Loucy (cell line): ENCODE results near the gene DGCR2.
"Not testable (repeated sequence)": the region's sequence is repeated elsewhere in the genome, so short reads cannot be mapped to it uniquely, and the experiment has no call there.

ENCODE experiments used
- H2AFZ ChIP-seq: fragments of 200-600 bp; sonication (generic); 2 replicates; pipeline ENCODE4 v1.6.0; 2016; ENCODE audit warnings: antibody characterized with exemption, mild to moderate bottlenecking, low read length, moderate library complexity
- H3F3A ChIP-seq: fragments of 200-600 bp; 2 replicates; pipeline ENCODE4 v1.6.0; 2016; ENCODE audit warnings: antibody characterized with exemption, low read depth, mild to moderate bottlenecking
- H3K27me3 ChIP-seq: fragments of 200-600 bp; sonication (generic); 2 replicates; pipeline ENCODE4 v1.6.1; 2014; ENCODE audit warnings: low read length, mild to moderate bottlenecking; ENCODE audit not compliant: insufficient read depth, poor library complexity, severe bottlenecking
- H3K36me3 ChIP-seq: fragments of 200-600 bp; sonication (generic); 2 replicates; pipeline ENCODE4 v1.6.1; 2016; ENCODE audit warnings: low read length; ENCODE audit not compliant: insufficient read depth
- H3K4me1 ChIP-seq: fragments of 200-600 bp; sonication (generic); 2 replicates; pipeline ENCODE4 v1.5.1; 2014; ENCODE audit warnings: low read length, mild to moderate bottlenecking; ENCODE audit not compliant: insufficient read depth, poor library complexity, severe bottlenecking
- H3K4me2 ChIP-seq: fragments of 200-600 bp; sonication (generic); 2 replicates; pipeline ENCODE4 v1.6.0; 2014; ENCODE audit warnings: antibody characterized with exemption, low read length, low read depth, mild to moderate bottlenecking; ENCODE audit not compliant: poor library complexity, severe bottlenecking
- H3K4me3 ChIP-seq: fragments of 200-600 bp; sonication (generic); 2 replicates; pipeline ENCODE4 v1.5.1; 2014; ENCODE audit warnings: low read length, mild to moderate bottlenecking, mixed read lengths; ENCODE audit not compliant: poor library complexity, severe bottlenecking
- H3K79me2 ChIP-seq: fragments of 200-600 bp; sonication (generic); 2 replicates; pipeline ENCODE4 v1.6.1; 2014; ENCODE audit warnings: low read length; ENCODE audit not compliant: insufficient read depth
- H3K9ac ChIP-seq: fragments of 200-600 bp; sonication (generic); 2 replicates; pipeline ENCODE4 v1.6.0; 2014; ENCODE audit warnings: mild to moderate bottlenecking, low read depth, low read length, moderate library complexity; ENCODE audit not compliant: poor library complexity, severe bottlenecking
- H3K9me2 ChIP-seq: fragments of 200-600 bp; sonication (generic); replicated peaks from 2 replicates; pipeline ENCODE4 v1.6.1; 2016; ENCODE audit warnings: low read depth, low read length, mixed read lengths
- H3K9me3 ChIP-seq: fragments of 200-600 bp; sonication (generic); 2 replicates; pipeline ENCODE4 v1.6.1; 2014; ENCODE audit warnings: mild to moderate bottlenecking, antibody characterized with exemption, low read length, low read depth; ENCODE audit not compliant: insufficient read depth
- H4K20me1 ChIP-seq: fragments of 200-600 bp; sonication (generic); 2 replicates; pipeline ENCODE4 v1.6.0; 2014; ENCODE audit warnings: antibody characterized with exemption, low read length, mild to moderate bottlenecking; ENCODE audit not compliant: insufficient read depth, poor library complexity, severe bottlenecking
- EZH2phosphoT487 ChIP-seq: fragments of 200-600 bp; IDR thresholded peaks from 2 replicates; pipeline ENCODE4 v1.6.1; 2018; ENCODE audit warnings: antibody characterized with exemption, mild to moderate bottlenecking, moderate library complexity, borderline replicate concordance
- TF ChIP-seq, protein P1 (sequence below): fragments of 200-600 bp; sonication (generic); conservative IDR thresholded peaks from 2 replicates; pipeline ENCODE4 v1.5.1; 2014; ENCODE audit warnings: mild to moderate bottlenecking, antibody characterized with exemption, low read length

The DGCR2 gene

DNA sequence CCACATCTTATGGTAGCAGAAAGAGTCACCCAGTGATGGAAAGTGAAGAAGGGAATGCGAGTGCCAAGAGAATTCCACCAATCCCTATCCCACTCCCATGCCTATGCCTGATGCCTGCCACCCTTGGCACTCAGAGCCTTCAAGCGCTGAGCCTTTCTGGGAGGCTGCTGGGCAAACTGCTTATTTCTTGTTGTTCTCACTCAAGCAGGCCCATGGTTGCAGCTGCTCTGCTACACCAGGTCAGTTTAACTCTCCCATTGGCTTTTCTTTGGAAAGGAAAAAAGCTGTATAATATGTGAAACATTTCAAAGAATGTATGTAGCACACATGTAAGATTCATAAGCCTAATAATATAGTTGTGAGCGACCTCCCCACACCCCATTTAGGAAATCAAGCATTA is 41.4 kb downstream of the DGCR2 start:
- Histone ChIP-seq H3K9me2 (no peaks in the 10 kb centered on the region), H3K36me3 (peaks cover 8% of the 10 kb centered on the region; the same call in 1 of the 2 replicates), H3K4me3 (no peak overlapping the region), H3K4me2 (no peak overlapping the region), H3K9ac (no peak overlapping the region), H3K9me3 (no peaks in the 10 kb centered on the region), H3F3A (no peaks in the 10 kb centered on the region), H4K20me1 (no peaks in the 10 kb centered on the region), H3K4me1 (peaks cover 8% of the 10 kb centered on the region), H2AFZ (no peak overlapping the region), H3K27me3 (no peaks in the 10 kb centered on the region), H3K79me2 (no peaks in the 10 kb centered on the region)
- TF ChIP-seq, protein P1, sequence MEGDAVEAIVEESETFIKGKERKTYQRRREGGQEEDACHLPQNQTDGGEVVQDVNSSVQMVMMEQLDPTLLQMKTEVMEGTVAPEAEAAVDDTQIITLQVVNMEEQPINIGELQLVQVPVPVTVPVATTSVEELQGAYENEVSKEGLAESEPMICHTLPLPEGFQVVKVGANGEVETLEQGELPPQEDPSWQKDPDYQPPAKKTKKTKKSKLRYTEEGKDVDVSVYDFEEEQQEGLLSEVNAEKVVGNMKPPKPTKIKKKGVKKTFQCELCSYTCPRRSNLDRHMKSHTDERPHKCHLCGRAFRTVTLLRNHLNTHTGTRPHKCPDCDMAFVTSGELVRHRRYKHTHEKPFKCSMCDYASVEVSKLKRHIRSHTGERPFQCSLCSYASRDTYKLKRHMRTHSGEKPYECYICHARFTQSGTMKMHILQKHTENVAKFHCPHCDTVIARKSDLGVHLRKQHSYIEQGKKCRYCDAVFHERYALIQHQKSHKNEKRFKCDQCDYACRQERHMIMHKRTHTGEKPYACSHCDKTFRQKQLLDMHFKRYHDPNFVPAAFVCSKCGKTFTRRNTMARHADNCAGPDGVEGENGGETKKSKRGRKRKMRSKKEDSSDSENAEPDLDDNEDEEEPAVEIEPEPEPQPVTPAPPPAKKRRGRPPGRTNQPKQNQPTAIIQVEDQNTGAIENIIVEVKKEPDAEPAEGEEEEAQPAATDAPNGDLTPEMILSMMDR, result no peak
- TF ChIP-seq EZH2phosphoT487, result no peak

DNA sequence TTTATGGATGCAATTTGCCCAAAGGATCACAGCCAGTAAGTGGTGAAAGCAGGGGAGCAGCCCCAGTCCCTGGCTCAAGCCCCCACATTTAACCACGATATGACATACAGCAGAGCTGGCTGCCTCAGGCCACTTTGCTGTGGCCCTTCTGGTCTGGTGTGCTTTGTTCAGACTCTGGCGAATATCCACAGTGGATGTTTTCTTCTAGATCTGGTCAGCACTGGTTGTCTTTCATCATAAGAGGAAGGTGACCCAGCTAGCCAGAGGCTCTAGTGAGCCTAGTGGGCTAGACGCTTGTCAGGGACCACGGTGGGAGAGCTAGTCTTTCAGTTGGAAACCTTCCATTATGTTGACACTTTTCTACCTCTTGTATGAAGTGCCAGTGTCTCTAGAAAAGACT is 42.5 kb downstream of the DGCR2 start:
- TF ChIP-seq, protein P1, result no peak
- no peak for TF ChIP-seq EZH2phosphoT487
- no peak overlapping the region for H3K4me3 ChIP-seq

DNA sequence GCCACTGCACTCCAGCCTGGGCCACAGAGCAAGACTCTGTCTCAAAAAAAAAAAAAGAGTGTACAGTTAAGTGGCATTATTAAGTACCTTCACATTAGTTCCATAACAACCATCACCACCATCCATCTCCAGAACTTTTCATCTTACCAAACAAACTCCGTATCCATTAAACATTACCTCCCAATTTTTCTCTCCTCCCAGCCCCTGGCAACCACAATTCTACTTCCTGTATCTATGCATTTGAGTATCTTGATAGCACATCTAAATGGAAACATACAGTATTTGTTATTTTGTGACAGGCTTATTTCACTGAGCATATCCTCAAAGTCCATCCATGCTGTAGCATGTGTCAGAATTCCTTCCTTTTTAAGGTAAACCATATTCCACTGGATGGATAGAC is 46.8 kb downstream of the DGCR2 start:
- H3K27me3 ChIP-seq, result no peaks in the 10 kb centered on the region
- no peaks in the 10 kb centered on the region for H3K9me2 ChIP-seq
- H3K9me3 ChIP-seq, result no peaks in the 10 kb centered on the region
- H4K20me1 ChIP-seq, result no peaks in the 10 kb centered on the region
- H3K4me1 ChIP-seq, result no peaks in the 10 kb centered on the region
- no peak for TF ChIP-seq EZH2phosphoT487
- TF ChIP-seq, protein P1, result no peak
- peaks cover 17% of the 10 kb centered on the region; the same call in 1 of the 2 replicates for H3K36me3 ChIP-seq
- no peak overlapping the region for H3K4me3 ChIP-seq
- H3K79me2 ChIP-seq, result peaks cover 4% of the 10 kb centered on the region; the same call in 1 of the 2 replicates
- no peak overlapping the region for H3K4me2 ChIP-seq
- H3F3A ChIP-seq, result no peaks in the 10 kb centered on the region
- H2AFZ ChIP-seq, result no peak overlapping the region
- no peak overlapping the region for H3K9ac ChIP-seq

More for the DNA sequence above, 42.5 kb downstream of the DGCR2 start:
- H3K4me2 ChIP-seq, result no peak overlapping the region
- no peaks in the 10 kb centered on the region for H3K4me1 ChIP-seq
- H3K9ac ChIP-seq, result no peak overlapping the region
- no peaks in the 10 kb centered on the region for H3F3A ChIP-seq
- H3K9me3 ChIP-seq, result no peaks in the 10 kb centered on the region
- peaks cover 8% of the 10 kb centered on the region; the same call in 1 of the 2 replicates for H3K36me3 ChIP-seq
- H3K9me2 ChIP-seq, result no peaks in the 10 kb centered on the region
- H3K27me3 ChIP-seq, result no peaks in the 10 kb centered on the region
- no peak overlapping the region for H2AFZ ChIP-seq
- H3K79me2 ChIP-seq, result no peaks in the 10 kb centered on the region
- no peaks in the 10 kb centered on the region for H4K20me1 ChIP-seq

DNA sequence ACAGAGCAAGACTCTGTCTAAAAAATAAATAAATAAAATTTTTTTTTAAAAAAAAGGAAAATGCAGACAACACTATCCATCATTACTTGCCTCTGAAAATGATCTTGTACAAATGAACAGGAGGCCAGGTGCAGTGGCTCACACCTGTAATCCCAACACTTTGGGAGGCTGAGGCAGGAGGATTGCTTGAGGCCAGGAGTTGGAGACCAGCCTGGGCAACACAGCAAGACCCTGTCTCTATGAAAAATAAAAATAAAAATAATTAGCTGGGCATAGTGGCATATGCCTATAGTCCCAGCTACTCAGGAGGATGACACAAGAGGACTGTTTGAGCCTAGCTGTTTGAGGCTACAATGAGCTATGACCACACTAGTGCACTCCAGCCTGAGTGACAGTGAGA is 49.4 kb downstream of the DGCR2 start:
- not testable (repeated sequence) for H3K27me3 ChIP-seq, H3K4me2 ChIP-seq, H3K9me2 ChIP-seq, H3K4me3 ChIP-seq, H3K9ac ChIP-seq, H3K9me3 ChIP-seq, H3K4me1 ChIP-seq, H4K20me1 ChIP-seq, H2AFZ ChIP-seq, H3F3A ChIP-seq, H3K79me2 ChIP-seq
- H3K36me3 ChIP-seq, result peaks cover 34% of the 10 kb centered on the region; the same call in 1 of the 2 replicates
